Neural cell (in vitro differentiated cells): ENCODE measurements around the gene NDUFS5. TPM values are rescaled to one million over a fixed set of nuclear protein-coding genes. Genes with fewer than 3 reads are reported as not detected.

Experiments
- H2AFZ ChIP-seq: fragments of 200-600, 300-800 bp; sonication (generic), shearing (Covaris generic); 2 replicates; pipeline ENCODE4 v1.6.0; 2014; ENCODE audit warnings: low read depth, mild to moderate bottlenecking, antibody characterized with exemption, low read length, moderate library complexity
- H3F3A ChIP-seq: fragments of 200-600 bp; shearing (Covaris generic); 2 replicates; pipeline ENCODE4 v1.6.1; 2016; ENCODE audit warnings: mild to moderate bottlenecking, moderate library complexity, mixed read lengths, antibody characterized with exemption, low read length; ENCODE audit not compliant: insufficient read depth, poor library complexity, severe bottlenecking
- H3K27ac ChIP-seq: fragments of 200-600, 300-800 bp; sonication (generic), shearing (Covaris generic); 2 replicates; pipeline ENCODE4 v1.5.1; 2014; ENCODE audit warnings: mild to moderate bottlenecking, low read length, moderate library complexity
- H3K27me3 ChIP-seq: fragments of 300-800, 200-600 bp; sonication (generic), shearing (Covaris generic); 2 replicates; pipeline ENCODE4 v1.6.0; 2014; ENCODE audit warnings: mild to moderate bottlenecking, low read depth, low read length, moderate library complexity; ENCODE audit not compliant: insufficient read depth
- H3K36me3 ChIP-seq: fragments of 300-800, 200-600 bp; sonication (generic), shearing (Covaris generic); 2 replicates; pipeline ENCODE4 v1.5.1; 2014; ENCODE audit warnings: mild to moderate bottlenecking, antibody characterized with exemption, low read length, moderate library complexity; ENCODE audit not compliant: insufficient read depth
- H3K4me2 ChIP-seq: fragments of 300-800, 200-600 bp; sonication (generic), shearing (Covaris generic); 2 replicates; pipeline ENCODE4 v1.6.0; 2014; ENCODE audit warnings: mild to moderate bottlenecking, low read length
- H3K4me3 ChIP-seq: fragments of 300-800, 200-600 bp; sonication (generic), shearing (Covaris generic); 2 replicates; pipeline ENCODE4 v1.5.1; 2014; ENCODE audit warnings: mild to moderate bottlenecking, low read length, moderate library complexity
- H3K79me2 ChIP-seq: fragments of 200-600 bp; shearing (Covaris generic); replicated peaks from 2 replicates; pipeline ENCODE4 v1.6.0; 2014; ENCODE audit warnings: mild to moderate bottlenecking, low read length, moderate library complexity; ENCODE audit not compliant: insufficient read depth
- H3K9ac ChIP-seq: fragments of 300-800, 200-600 bp; sonication (generic), shearing (Covaris generic); 2 replicates; pipeline ENCODE4 v1.6.1; 2016; ENCODE audit warnings: mild to moderate bottlenecking, low read length, mixed read lengths
- H3K9me2 ChIP-seq: fragments of 200-600 bp; shearing (Covaris generic); 2 replicates; pipeline ENCODE4 v1.6.1; 2016; ENCODE audit warnings: mild to moderate bottlenecking, low read length, mixed read lengths; ENCODE audit not compliant: insufficient read depth
- H3K9me3 ChIP-seq: fragments of 200-600, 300-800 bp; sonication (generic), shearing (Covaris generic); 2 replicates; pipeline ENCODE4 v1.6.1; 2016; ENCODE audit warnings: mild to moderate bottlenecking, mixed run types, low read length, moderate library complexity, mixed read lengths
- H4K20me1 ChIP-seq: fragments of 200-600 bp; shearing (Covaris generic); 2 replicates; pipeline ENCODE4 v1.6.1; 2016; ENCODE audit warnings: mild to moderate bottlenecking, mixed run types; ENCODE audit not compliant: insufficient read depth
- CTCF ChIP-seq: fragments of 450-650 bp; IDR thresholded peaks from 2 replicates; pipeline ENCODE4 v1.5.1; 2014; ENCODE audit warnings: antibody characterized with exemption, mild to moderate bottlenecking, moderate library complexity; ENCODE audit not compliant: poor library complexity, severe bottlenecking
- EP300 ChIP-seq: fragments of 450-650 bp; conservative IDR thresholded peaks from 2 replicates; pipeline ENCODE4 v1.6.1; 2014; ENCODE audit warnings: antibody characterized with exemption, mild to moderate bottlenecking, moderate library complexity; ENCODE audit not compliant: poor library complexity, severe bottlenecking
- EZH2 ChIP-seq: fragments of 200-600, 300-800 bp; shearing (Covaris generic), sonication (generic); IDR thresholded peaks from 2 replicates; pipeline ENCODE4 v1.6.1; 2014; ENCODE audit warnings: antibody characterized with exemption, low read length, borderline replicate concordance, mild to moderate bottlenecking; ENCODE audit not compliant: insufficient read depth, poor library complexity, severe bottlenecking
- MXI1 ChIP-seq: fragments of 450-650 bp; conservative IDR thresholded peaks from 2 replicates; pipeline ENCODE4 v1.6.1; 2014; ENCODE audit warnings: antibody characterized with exemption, mild to moderate bottlenecking; ENCODE audit not compliant: poor library complexity, severe bottlenecking
- POLR2AphosphoS5 ChIP-seq: IDR thresholded peaks from 2 replicates; pipeline ENCODE4 v1.6.1; 2012
- RAD21 ChIP-seq: fragments of 450-650 bp; conservative IDR thresholded peaks from 2 replicates; pipeline ENCODE4 v1.6.1; 2014; ENCODE audit warnings: antibody characterized with exemption, mild to moderate bottlenecking, moderate library complexity
- SMC3 ChIP-seq: fragments of 450-650 bp; conservative IDR thresholded peaks from 2 replicates; pipeline ENCODE4 v1.6.1; 2014; ENCODE audit warnings: antibody characterized with exemption, mild to moderate bottlenecking, moderate library complexity; ENCODE audit not compliant: poor library complexity
- TAF1 ChIP-seq: IDR thresholded peaks from 2 replicates; pipeline ENCODE4 v1.6.1; 2012; ENCODE audit warnings: low read depth
- polyA plus RNA-seq: library from polyadenylated mRNA; depleted of rRNA; stranded (reverse); fragments of >200 nt; gene quantifications from 2 replicates; pipeline ENCODE4 v1.2.3, GENCODE V29; 2014
- TF ChIP-seq, protein P1 (sequence below): IDR thresholded peaks from 2 replicates; pipeline ENCODE4 v1.6.1; 2012; ENCODE audit warnings: borderline replicate concordance

Gene NDUFS5
- polyA plus RNA-seq, 1 donor from 2014 or later = 1,398 TPM

DNA sequence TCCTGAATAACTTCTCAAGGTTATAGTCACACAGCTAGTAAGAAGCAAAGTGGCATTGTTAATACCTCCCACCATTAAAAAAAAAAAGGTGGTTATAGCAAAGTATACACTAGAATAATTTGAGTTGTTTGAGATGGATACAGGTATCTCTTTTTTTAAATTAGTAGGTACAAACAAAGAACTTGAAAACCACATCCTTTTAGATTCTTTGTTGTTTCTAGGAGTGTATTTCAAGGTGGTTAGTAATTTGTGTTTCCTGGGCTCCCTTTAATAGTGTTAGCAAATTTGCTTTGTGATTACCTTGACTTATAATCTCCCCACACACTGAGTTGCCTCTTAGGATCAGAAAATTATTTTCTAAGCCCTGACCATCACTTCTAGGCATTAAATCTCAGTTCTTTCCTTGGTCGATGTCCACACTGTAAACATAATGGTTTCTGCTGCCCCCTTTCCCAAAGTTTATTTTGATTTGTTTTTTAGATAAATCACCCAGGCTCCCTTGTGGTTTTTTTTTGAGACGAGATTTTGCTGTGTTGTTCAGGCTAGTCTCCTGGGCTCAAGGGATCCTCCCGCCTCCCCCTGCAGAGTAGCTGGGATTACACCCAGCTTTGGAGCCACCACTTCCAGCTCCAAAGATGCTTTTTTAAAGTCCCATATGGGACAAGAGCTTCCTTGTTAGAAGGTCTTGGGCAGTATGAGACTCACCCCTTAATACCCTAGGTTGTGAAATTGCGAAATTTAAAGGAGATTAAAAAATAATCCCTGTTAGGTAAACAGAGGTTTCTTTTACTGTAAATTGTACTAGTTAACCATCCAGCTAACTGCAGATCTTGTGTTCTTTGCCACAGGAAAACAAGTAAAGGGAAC lies 28.9 kb upstream of the NDUFS5 start:
- Histone ChIP-seq H3K27ac (no peak overlapping the region), H3K9me2 (no peaks in the 10 kb centered on the region), H3K4me2 (no peak overlapping the region), H3F3A (no peaks in the 10 kb centered on the region), H3K9me3 (no peaks in the 10 kb centered on the region), H3K79me2 (peaks cover 67% of the 10 kb centered on the region), H3K4me3 (no peak overlapping the region), H3K36me3 (peaks cover 7% of the 10 kb centered on the region), H3K9ac (no peak overlapping the region), H4K20me1 (peaks cover 7% of the 10 kb centered on the region), H2AFZ (no peak overlapping the region), H3K27me3 (no peaks in the 10 kb centered on the region)
- TF ChIP-seq RAD21 (no peak), MXI1 (no peak), POLR2AphosphoS5 (no peak), TAF1 (no peak), EP300 (no peak), CTCF (no peak), EZH2 (no peak), SMC3 (no peak)
- TF ChIP-seq, protein P1, sequence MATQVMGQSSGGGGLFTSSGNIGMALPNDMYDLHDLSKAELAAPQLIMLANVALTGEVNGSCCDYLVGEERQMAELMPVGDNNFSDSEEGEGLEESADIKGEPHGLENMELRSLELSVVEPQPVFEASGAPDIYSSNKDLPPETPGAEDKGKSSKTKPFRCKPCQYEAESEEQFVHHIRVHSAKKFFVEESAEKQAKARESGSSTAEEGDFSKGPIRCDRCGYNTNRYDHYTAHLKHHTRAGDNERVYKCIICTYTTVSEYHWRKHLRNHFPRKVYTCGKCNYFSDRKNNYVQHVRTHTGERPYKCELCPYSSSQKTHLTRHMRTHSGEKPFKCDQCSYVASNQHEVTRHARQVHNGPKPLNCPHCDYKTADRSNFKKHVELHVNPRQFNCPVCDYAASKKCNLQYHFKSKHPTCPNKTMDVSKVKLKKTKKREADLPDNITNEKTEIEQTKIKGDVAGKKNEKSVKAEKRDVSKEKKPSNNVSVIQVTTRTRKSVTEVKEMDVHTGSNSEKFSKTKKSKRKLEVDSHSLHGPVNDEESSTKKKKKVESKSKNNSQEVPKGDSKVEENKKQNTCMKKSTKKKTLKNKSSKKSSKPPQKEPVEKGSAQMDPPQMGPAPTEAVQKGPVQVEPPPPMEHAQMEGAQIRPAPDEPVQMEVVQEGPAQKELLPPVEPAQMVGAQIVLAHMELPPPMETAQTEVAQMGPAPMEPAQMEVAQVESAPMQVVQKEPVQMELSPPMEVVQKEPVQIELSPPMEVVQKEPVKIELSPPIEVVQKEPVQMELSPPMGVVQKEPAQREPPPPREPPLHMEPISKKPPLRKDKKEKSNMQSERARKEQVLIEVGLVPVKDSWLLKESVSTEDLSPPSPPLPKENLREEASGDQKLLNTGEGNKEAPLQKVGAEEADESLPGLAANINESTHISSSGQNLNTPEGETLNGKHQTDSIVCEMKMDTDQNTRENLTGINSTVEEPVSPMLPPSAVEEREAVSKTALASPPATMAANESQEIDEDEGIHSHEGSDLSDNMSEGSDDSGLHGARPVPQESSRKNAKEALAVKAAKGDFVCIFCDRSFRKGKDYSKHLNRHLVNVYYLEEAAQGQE = no peak

- no peak overlapping the region for H3K4me3 ChIP-seq
- peaks cover 62% of the 10 kb centered on the region for H3K79me2 ChIP-seq
- H3K4me2 ChIP-seq = no peak overlapping the region
- no peaks in the 10 kb centered on the region for H3F3A ChIP-seq
- H3K27me3 ChIP-seq = no peaks in the 10 kb centered on the region
- no peak overlapping the region for H3K27ac ChIP-seq
- TF ChIP-seq, protein P1 = no peak
- no peak for TF ChIP-seq CTCF
- no peak for TF ChIP-seq EZH2
- no peak for TF ChIP-seq POLR2AphosphoS5
- no peak for TF ChIP-seq EP300
- TF ChIP-seq RAD21 = no peak
- TF ChIP-seq MXI1 = no peak
- no peak for TF ChIP-seq SMC3
- no peak for TF ChIP-seq TAF1
- H4K20me1 ChIP-seq = peaks cover 7% of the 10 kb centered on the region
- no peak overlapping the region for H2AFZ ChIP-seq
- H3K9me3 ChIP-seq = no peaks in the 10 kb centered on the region
- no peak overlapping the region for H3K9ac ChIP-seq
- H3K9me2 ChIP-seq = no peaks in the 10 kb centered on the region
- peaks cover 9% of the 10 kb centered on the region for H3K36me3 ChIP-seq
Measured at GRCh38 chr1:38997901-38998190, 28.3 kb upstream of the NDUFS5 start.
